Stimulated activated CD8-positive, alpha-beta memory T cell treated with anti-CD3 and anti-CD28 coated beads, Interleukin-12 subunit alpha, Interleukin-12 subunit beta, amount 100 ng/mL, for 4 hours (primary cell): ENCODE measurements around the gene VAT1L.

ENCODE experiments used
- DNase-seq: peaks from one replicate; pipeline ENCODE4 v3.0.0-alpha.2; 2020; ENCODE audit warnings: low read depth

VAT1L gene

GRCh38 chr16:77834635-77835540 lies 46.5 kb downstream of the VAT1L start:
- no peak for DNase-seq

GRCh38 chr16:77836801-77837200 lies 48.4 kb downstream of the VAT1L start:
- no peak for DNase-seq

- no peak for DNase-seq
These were observed 50.4 kb downstream of the VAT1L start for GRCh38 chr16:77838597-77839255.

- no peak for DNase-seq
These were observed 51.7 kb downstream of the VAT1L start for GRCh38 chr16:77840093-77840492.

- DNase-seq: no peak
These were observed 52.5 kb downstream of the VAT1L start for GRCh38 chr16:77840673-77841501.

GRCh38 chr16:77841502-77841763 lies 53.1 kb downstream of the VAT1L start:
- no peak for DNase-seq

GRCh38 chr16:77842468-77842867 lies 54.1 kb downstream of the VAT1L start:
- DNase-seq: no peak

GRCh38 chr16:77843405-77843804 lies 55.0 kb downstream of the VAT1L start:
- DNase-seq: no peak

- no peak for DNase-seq
These were observed 56.4 kb downstream of the VAT1L start for GRCh38 chr16:77844801-77845200.

- DNase-seq: no peak
These were observed 61.4 kb downstream of the VAT1L start for GRCh38 chr16:77849646-77850258.

- DNase-seq: no peak
These were observed 62.4 kb downstream of the VAT1L start for GRCh38 chr16:77850636-77851333.

- DNase-seq: no peak
These were observed 64.8 kb downstream of the VAT1L start for GRCh38 chr16:77853161-77853560.

GRCh38 chr16:77856438-77857160 lies 68.2 kb downstream of the VAT1L start:
- DNase-seq: no peak

GRCh38 chr16:77858060-77858459 lies 69.7 kb downstream of the VAT1L start:
- no peak for DNase-seq

GRCh38 chr16:77859493-77860232 lies 71.3 kb downstream of the VAT1L start:
- DNase-seq: no peak

- DNase-seq: no peak
These were observed 72.6 kb downstream of the VAT1L start for GRCh38 chr16:77860953-77861352.

GRCh38 chr16:77863250-77863649 lies 74.9 kb downstream of the VAT1L start:
- DNase-seq: no peak

GRCh38 chr16:77866752-77867151 lies 78.4 kb downstream of the VAT1L start:
- no peak for DNase-seq

GRCh38 chr16:77868052-77868451 lies 79.7 kb downstream of the VAT1L start:
- no peak for DNase-seq

- no peak for DNase-seq
These were observed 80.1 kb downstream of the VAT1L start for GRCh38 chr16:77868478-77868877.
